ENCODE measurements around the gene LENEP.

GRCh38 chr1:155011437-155012025, 18.1 kb downstream of the LENEP start:
- no peak for TF ChIP-seq CTCF (conservative IDR thresholded peaks at IDR 0.05)
- no peak for TF ChIP-seq EZH2 (IDR thresholded peaks at IDR 0.05; ENCODE audit: low read depth)
